GM23338 (cell line): Measurements from ENCODE around the gene MSL3. TPM values are rescaled to one million over a fixed set of nuclear protein-coding genes. Genes with fewer than 3 reads are reported as not detected.

ENCODE experiments used
- CREB1 ChIP-seq: fragments of 250-450 bp; sonication (Bioruptor Pico); IDR thresholded peaks from 2 replicates; pipeline ENCODE4 v1.5.0; 2020; ENCODE audit warnings: low read depth, mild to moderate bottlenecking, moderate library complexity
- CTCF ChIP-seq, 2 experiments: fragments of 200-600 bp in 1 of 2; sonication (generic) in 1 of 2; conservative IDR thresholded peaks; 2 replicates each; pipeline versions ENCODE4 v1.5.1 to v1.6.1; 2016 to 2017; ENCODE audit warnings: antibody characterized with exemption in 2 of 2, low read depth in 2 of 2, mild to moderate bottlenecking in 2 of 2, moderate library complexity in 1 of 2
- EZH2 ChIP-seq: fragments of 200-600 bp; sonication (generic); IDR thresholded peaks from one replicate; pipeline ENCODE4 v1.8.0; 2017; ENCODE audit warnings: antibody characterized with exemption, mild to moderate bottlenecking, low read depth; ENCODE audit not compliant: unreplicated experiment
- EZH2phosphoT487 ChIP-seq: fragments of 200-600 bp; sonication (generic); IDR thresholded peaks from one replicate; pipeline ENCODE4 v1.8.1; 2018; ENCODE audit warnings: antibody characterized with exemption; ENCODE audit not compliant: unreplicated experiment
- NANOG ChIP-seq: IDR thresholded peaks from 2 replicates; pipeline ENCODE4 v1.6.1; 2016; ENCODE audit warnings: antibody characterized with exemption, borderline replicate concordance
- POLR2AphosphoS5 ChIP-seq: IDR thresholded peaks from 2 replicates; pipeline ENCODE4 v1.6.1; 2016; ENCODE audit warnings: antibody characterized with exemption, low read depth
- REST ChIP-seq: IDR thresholded peaks from one replicate; pipeline ENCODE4 v1.6.1; 2018; ENCODE audit warnings: antibody characterized with exemption; ENCODE audit not compliant: unreplicated experiment
- ZNF331 ChIP-seq: fragments of 250-450 bp; sonication (Bioruptor Pico); IDR thresholded peaks from 2 replicates; pipeline ENCODE4 v1.5.0; 2020; ENCODE audit warnings: low read depth, mild to moderate bottlenecking, moderate library complexity
- ZNF462 ChIP-seq: fragments of 250-450 bp; sonication (Bioruptor Pico); IDR thresholded peaks from 2 replicates; pipeline ENCODE4 v1.5.0; 2020; ENCODE audit warnings: mild to moderate bottlenecking, moderate library complexity
- polyA plus RNA-seq: library from polyadenylated mRNA; unstranded; fragments of >200 nt; fragmentation: Nextera tagmentation; extraction: Ambion mirVana; gene quantifications from 2 replicates; pipeline ENCODE4 v1.2.1, GENCODE V29; 2016
- total RNA-seq: library from RNA; depleted of rRNA; stranded (reverse); fragments of >200 nt; shearing (Covaris generic); gene quantifications from 2 replicates; pipeline ENCODE4 v1.2.3, GENCODE V29; 2014

MSL3 gene
- total and polyA plus RNA-seq, 2 experiments from 2014 or later: 13.9 to 18.9 TPM

GRCh38 chrX:11754958-11755645 is 2.9 kb upstream of the MSL3 start (continued):
- TF ChIP-seq ZNF462 (CRISPR knock-in tag) (no peak), CREB1 (CRISPR knock-in tag) (no peak), ZNF331 (CRISPR knock-in tag) (no peak), EZH2 (no peak), REST (no peak), EZH2phosphoT487 (no peak), NANOG (no peak), CTCF (conservative IDR thresholded peaks at IDR 0.05; ENCODE audit: low read depth in 2 of 2) (no peak), POLR2AphosphoS5 (no peak)
